HCT116 (cell line): Measurements from ENCODE around the gene FMOD. TPM values are rescaled to one million over a fixed set of nuclear protein-coding genes. Genes with fewer than 3 reads are reported as not detected.

Source experiments
- total RNA-seq: library from RNA; stranded (reverse); gene quantifications from one replicate; pipeline ENCODE4 v1.2.1, GENCODE V29; 2021; ENCODE audit not compliant: unreplicated experiment

Gene FMOD
- total RNA-seq, 1 experiment from 2014 or later: not detected

Other genes starting within 250 kb of the FMOD start
- gene ADORA1, start 223.4 kb downstream of the FMOD start, total RNA-seq: 2.8 TPM
- 0.22 TPM for gene MYBPH, start 175.3 kb downstream of the FMOD start, total RNA-seq
- gene CHI3L1, start 164.4 kb downstream of the FMOD start, total RNA-seq: not detected
- gene CHIT1, start 121.4 kb downstream of the FMOD start, total RNA-seq: not detected
- gene BTG2, start 45.6 kb downstream of the FMOD start, total RNA-seq: 24.2 TPM
- 0.10 TPM for gene PRELP, start 124.7 kb upstream of the FMOD start, total RNA-seq
- gene OPTC, start 143.0 kb upstream of the FMOD start, total RNA-seq: not detected